ENCODE data around the gene ZRANB1. TPM values are rescaled to one million over a fixed set of nuclear protein-coding genes. Genes with fewer than 3 reads are reported as not detected.

Gene ZRANB1
- total and polyA plus RNA-seq, 2 of the 4 experiments (the other 2 are of a cell fraction): 11.2 to 24.7 TPM

DNA sequence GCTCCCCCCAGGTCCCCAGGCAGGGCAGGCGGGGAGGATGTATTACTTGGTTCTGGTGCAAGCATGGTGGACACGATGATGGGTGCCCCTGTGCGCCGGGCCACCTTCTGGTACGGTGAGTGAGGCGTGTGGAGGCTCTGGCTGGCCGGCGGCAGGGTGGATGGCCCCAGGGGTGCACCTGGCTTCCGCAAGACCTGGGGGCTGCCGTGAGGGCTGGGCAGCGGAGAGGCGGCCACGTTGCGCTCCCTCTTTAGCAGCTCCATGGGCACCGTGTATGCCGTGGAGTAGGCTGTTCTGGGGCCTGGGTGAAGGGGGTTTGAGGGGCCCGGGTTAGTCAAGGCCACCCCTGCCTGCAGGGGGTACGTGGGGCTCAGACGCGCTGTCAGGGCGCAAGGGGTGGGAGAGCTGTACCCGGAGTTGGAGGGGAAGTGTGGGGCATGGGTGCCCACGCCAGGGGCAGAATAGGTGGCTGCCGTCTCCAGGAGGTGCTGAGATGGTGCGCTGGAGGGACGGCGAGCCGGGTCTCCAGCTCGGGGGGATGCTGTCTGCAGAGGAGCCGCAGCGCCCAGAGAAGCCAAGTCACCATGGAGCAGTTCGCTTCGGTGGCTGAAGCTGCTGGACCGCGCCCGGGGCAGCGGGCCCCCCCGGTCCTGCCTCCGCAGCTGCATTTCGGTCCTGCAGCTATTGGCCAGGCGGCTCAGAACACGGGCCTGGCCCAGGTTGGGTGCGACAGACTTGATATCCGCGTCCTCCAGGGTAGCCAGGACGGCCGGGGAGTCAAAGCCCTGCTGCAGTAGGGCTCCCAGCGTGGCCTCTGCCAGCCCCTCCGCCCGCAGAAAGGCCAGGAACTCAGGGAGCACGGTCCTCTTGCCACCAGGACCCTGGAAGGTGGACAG, 84.4 kb downstream of the ZRANB1 start:
- H3K4me3 ChIP-seq (ENCODE audit: insufficient read depth, low read depth, low read length): no peak overlapping the region
- dilution Hi-C loops (cut with HindIII; ENCODE audit: low sequenced_read_pairs, unreplicated experiment): no loop called here
- no peak for TF ChIP-seq CTCF (conservative IDR thresholded peaks at IDR 0.05; ENCODE audit: low read depth, low read length)
- no peak for TF ChIP-seq POLR2A (IDR thresholded peaks at IDR 0.05; ENCODE audit: low read depth, low read length)
- no peak for TF ChIP-seq MAZ (IDR thresholded peaks at IDR 0.05; ENCODE audit: borderline replicate concordance, low read depth, low read length)
- no peak for TF ChIP-seq NFE2L2 (IDR thresholded peaks at IDR 0.05; ENCODE audit: low read depth, low read length)
- no peak for TF ChIP-seq MXI1 (IDR thresholded peaks at IDR 0.05; ENCODE audit: borderline replicate concordance, low read depth, low read length)
- H3K9me1 ChIP-seq (ENCODE audit: insufficient read depth, low read length): peaks cover 33% of the 10 kb centered on the region
- no peak overlapping the region for H2BK120ac ChIP-seq (ENCODE audit: low read depth, low read length)
- no peak overlapping the region for H3K9ac ChIP-seq (ENCODE audit: low read depth, low read length)
- no peak overlapping the region for H2AK9ac ChIP-seq (replicated peaks; ENCODE audit: low read depth, low read length, poor library complexity)
- no peak overlapping the region for H2BK15ac ChIP-seq (ENCODE audit: low read depth, low read length)
- H3K18ac ChIP-seq (ENCODE audit: low read depth, low read length): no peak overlapping the region
- H3K36me3 ChIP-seq (ENCODE audit: control insufficient read depth, insufficient read depth, low read length): peaks cover 18% of the 10 kb centered on the region
- no peak for DNase-seq
- peaks cover 26% of the 10 kb centered on the region for H3K4me1 ChIP-seq (ENCODE audit: control insufficient read depth, insufficient read depth, low read length)
- H3K56ac ChIP-seq (ENCODE audit: extremely low read depth, insufficient read depth, low read length): no peak overlapping the region
- H3K23ac ChIP-seq (ENCODE audit: low read depth, low read length): no peak overlapping the region
- H3K9me3 ChIP-seq (ENCODE audit: control insufficient read depth, insufficient read depth, low read length): no peaks in the 10 kb centered on the region
- H4K5ac ChIP-seq (ENCODE audit: low read depth, low read length): no peak overlapping the region
- no peak overlapping the region for H3K14ac ChIP-seq (replicated peaks; ENCODE audit: low read depth, low read length)
- peaks cover 93% of the 10 kb centered on the region for H4K20me1 ChIP-seq (ENCODE audit: insufficient read depth, low read length)
- no peak overlapping the region for H4K8ac ChIP-seq (ENCODE audit: low read depth in 2 of 2, low read length in 2 of 2)
- H3K79me1 ChIP-seq (ENCODE audit: low read depth in 1 of 2, low read length in 2 of 2): peaks cover 51 to 96% of the 10 kb centered on the region in 2 experiments
- no peak overlapping the region for H4K91ac ChIP-seq (ENCODE audit: insufficient read depth, low read depth, low read length)
- ChIA-PET POLR2A (ENCODE audit: unreplicated experiment) (no interaction called here), CTCF (interaction anchor here (1.1 kb wide), 1 partner anchor 9 kb away, joined by 4 read pairs; no protein-coding TSS in a partner anchor)
- no peak overlapping the region for H2BK20ac ChIP-seq (ENCODE audit: low read depth, low read length)
- peak overlapping the region; percentile 22 for H2BK5ac ChIP-seq (ENCODE audit: low read depth, low read length, poor library complexity, severe bottlenecking)
- WGBS, 2 experiments (ENCODE audit: extremely low coverage in 2 of 2, insufficient read length in 1 of 2): 98% methylated on average over 30 of the region's 51 CpGs; no CpG with 5 or more reads in 1 of the 2 experiments
- H3K27me3 ChIP-seq (ENCODE audit: control insufficient read depth, insufficient read depth, low read length): no peaks in the 10 kb centered on the region
- no peak overlapping the region for H3K27ac ChIP-seq (ENCODE audit: insufficient read depth, low read length)
- no TSS peak for BruUV-seq (replicated peaks)
- in situ Hi-C loops (cut with MboI; ENCODE audit: low sequenced_read_pairs): no loop called here
- no peak overlapping the region for H2AFZ ChIP-seq (replicated peaks; ENCODE audit: low read length, poor library complexity)
- intact Hi-C loops (cut with micrococcal nuclease): no loop called here
- no peak overlapping the region for H3K4ac ChIP-seq (ENCODE audit: low read depth, low read length)
- no peak for ATAC-seq (ENCODE audit: low read depth)
- H3K4me2 ChIP-seq (ENCODE audit: low read depth, low read length): no peak overlapping the region
- no peak overlapping the region for H2AK5ac ChIP-seq (ENCODE audit: low read depth, low read length)

Data from IMR-90 (cell line).